Activated naive CD8-positive, alpha-beta T cell treated with anti-CD3 and anti-CD28 coated beads, Interleukin-2, amount 50 U/mL, for 24 hours (primary cell): Measurements from ENCODE around the gene INPP5F.
"Not testable (repeated sequence)": the region's sequence is repeated elsewhere in the genome, so short reads cannot be mapped to it uniquely, and the experiment has no call there.

ENCODE experiments used
- ATAC-seq: fragments of 150-1000 bp; cut with Tn5 transposase; one replicate; pipeline ENCODE4 v1.10.0; 2021
- DNase-seq: peaks from one replicate; pipeline ENCODE4 v3.0.0; 2021
- H3K27ac Mint-ChIP-seq: one replicate; pipeline ENCODE4 v1.8.0; 2021; ENCODE audit warnings: mild to moderate bottlenecking, mixed read lengths
- H3K27me3 Mint-ChIP-seq: one replicate; pipeline ENCODE4 v1.8.0; 2021; ENCODE audit warnings: mixed read lengths
- H3K36me3 Mint-ChIP-seq: one replicate; pipeline ENCODE4 v1.8.0; 2021; ENCODE audit warnings: low read depth, mixed read lengths
- H3K4me1 Mint-ChIP-seq: one replicate; pipeline ENCODE4 v1.8.0; 2021; ENCODE audit warnings: mixed read lengths
- H3K4me3 Mint-ChIP-seq: one replicate; pipeline ENCODE4 v1.8.0; 2021; ENCODE audit warnings: mild to moderate bottlenecking, moderate library complexity, mixed read lengths
- H3K9me3 Mint-ChIP-seq: one replicate; pipeline ENCODE4 v1.8.0; 2021; ENCODE audit warnings: mixed read lengths

INPP5F gene

GRCh38 chr10:119770928-119771327, 45.1 kb downstream of the INPP5F start:
- H3K9me3 Mint-ChIP-seq: no peaks in the 10 kb centered on the region
- ATAC-seq (no peak), DNase-seq (no peak)
- peaks cover 11% of the 10 kb centered on the region for H3K4me1 Mint-ChIP-seq
- no peak overlapping the region for H3K27ac Mint-ChIP-seq
- H3K27me3 Mint-ChIP-seq: no peaks in the 10 kb centered on the region
- H3K4me3 Mint-ChIP-seq: no peak overlapping the region
- H3K36me3 Mint-ChIP-seq: no peaks in the 10 kb centered on the region

- no peak for ATAC-seq
- Mint-ChIP-seq H3K4me1 (peaks cover 11% of the 10 kb centered on the region), H3K27ac (no peak overlapping the region), H3K36me3 (no peaks in the 10 kb centered on the region), H3K27me3 (no peaks in the 10 kb centered on the region), H3K4me3 (no peak overlapping the region), H3K9me3 (no peaks in the 10 kb centered on the region)
- DNase-seq: no peak
These were observed 46.5 kb downstream of the INPP5F start for GRCh38 chr10:119772334-119772733.

- not testable (repeated sequence) for ATAC-seq, H3K36me3 Mint-ChIP-seq, H3K27me3 Mint-ChIP-seq, DNase-seq, H3K4me3 Mint-ChIP-seq, H3K9me3 Mint-ChIP-seq, H3K27ac Mint-ChIP-seq
- peaks cover 11% of the 10 kb centered on the region for H3K4me1 Mint-ChIP-seq
These were observed 47.2 kb downstream of the INPP5F start for GRCh38 chr10:119773041-119773440.

- Mint-ChIP-seq H3K27ac (peak overlapping the region; percentile 8), H3K9me3 (no peaks in the 10 kb centered on the region), H3K4me1 (peaks cover 11% of the 10 kb centered on the region), H3K27me3 (no peaks in the 10 kb centered on the region), H3K36me3 (no peaks in the 10 kb centered on the region), H3K4me3 (no peak overlapping the region)
- no peak for DNase-seq
- ATAC-seq: peak; percentile 49
These were observed 49.7 kb downstream of the INPP5F start for GRCh38 chr10:119775529-119775928.

GRCh38 chr10:119776536-119776935, 50.7 kb downstream of the INPP5F start:
- Mint-ChIP-seq H3K27me3 (no peaks in the 10 kb centered on the region), H3K27ac (no peak overlapping the region), H3K4me3 (no peak overlapping the region), H3K9me3 (no peaks in the 10 kb centered on the region), H3K4me1 (peaks cover 11% of the 10 kb centered on the region), H3K36me3 (peaks cover 3% of the 10 kb centered on the region)
- DNase-seq (no peak), ATAC-seq (no peak)

GRCh38 chr10:119777686-119778085, 51.8 kb downstream of the INPP5F start:
- H3K27me3 Mint-ChIP-seq: no peaks in the 10 kb centered on the region
- DNase-seq (no peak), ATAC-seq (no peak)
- H3K4me3 Mint-ChIP-seq: no peak overlapping the region
- peaks cover 9% of the 10 kb centered on the region for H3K4me1 Mint-ChIP-seq
- H3K27ac Mint-ChIP-seq: no peak overlapping the region
- peaks cover 3% of the 10 kb centered on the region for H3K36me3 Mint-ChIP-seq
- H3K9me3 Mint-ChIP-seq: no peaks in the 10 kb centered on the region

GRCh38 chr10:119778776-119779445, 53.1 kb downstream of the INPP5F start:
- Mint-ChIP-seq H3K27me3 (no peaks in the 10 kb centered on the region), H3K36me3 (peaks cover 10% of the 10 kb centered on the region), H3K4me1 (peaks cover 20% of the 10 kb centered on the region), H3K9me3 (no peaks in the 10 kb centered on the region), H3K27ac (no peak overlapping the region), H3K4me3 (no peak overlapping the region)
- ATAC-seq (no peak), DNase-seq (no peak)

GRCh38 chr10:119780879-119781480, 55.1 kb downstream of the INPP5F start:
- Mint-ChIP-seq H3K27ac (no peak overlapping the region), H3K36me3 (peaks cover 13% of the 10 kb centered on the region), H3K27me3 (no peaks in the 10 kb centered on the region), H3K4me3 (no peak overlapping the region), H3K9me3 (no peaks in the 10 kb centered on the region), H3K4me1 (peaks cover 28% of the 10 kb centered on the region)
- ATAC-seq (no peak), DNase-seq (no peak)

GRCh38 chr10:119781498-119781897, 55.6 kb downstream of the INPP5F start:
- peaks cover 29% of the 10 kb centered on the region for H3K4me1 Mint-ChIP-seq

GRCh38 chr10:119782981-119783664, 57.3 kb downstream of the INPP5F start:
- Mint-ChIP-seq H3K36me3 (peaks cover 13% of the 10 kb centered on the region), H3K27ac (peak overlapping the region; percentile 20), H3K9me3 (no peaks in the 10 kb centered on the region), H3K4me3 (no peak overlapping the region), H3K27me3 (no peaks in the 10 kb centered on the region), H3K4me1 (peaks cover 29% of the 10 kb centered on the region)
- no peak for DNase-seq
- ATAC-seq: no peak

More at GRCh38 chr10:119781498-119781897, 55.6 kb downstream of the INPP5F start:
- Mint-ChIP-seq H3K4me3 (no peak overlapping the region), H3K36me3 (peaks cover 13% of the 10 kb centered on the region), H3K27ac (no peak overlapping the region), H3K9me3 (no peaks in the 10 kb centered on the region), H3K27me3 (no peaks in the 10 kb centered on the region)
- no peak for ATAC-seq
- no peak for DNase-seq

- no peak overlapping the region for H3K4me3 Mint-ChIP-seq
- peaks cover 29% of the 10 kb centered on the region for H3K4me1 Mint-ChIP-seq
- ATAC-seq (no peak), DNase-seq (no peak)
- H3K36me3 Mint-ChIP-seq: peaks cover 13% of the 10 kb centered on the region
- H3K27me3 Mint-ChIP-seq: no peaks in the 10 kb centered on the region
- peak overlapping the region; percentile 20 for H3K27ac Mint-ChIP-seq
- no peaks in the 10 kb centered on the region for H3K9me3 Mint-ChIP-seq
These were observed 57.8 kb downstream of the INPP5F start for GRCh38 chr10:119783665-119784027.

- ATAC-seq (peak; percentile 73), DNase-seq (no peak)
- Mint-ChIP-seq H3K36me3 (peaks cover 13% of the 10 kb centered on the region), H3K4me3 (peak overlapping the region; percentile 27), H3K9me3 (no peaks in the 10 kb centered on the region), H3K27me3 (no peaks in the 10 kb centered on the region), H3K27ac (peak overlapping the region; percentile 32), H3K4me1 (peaks cover 29% of the 10 kb centered on the region)
These were observed 58.7 kb downstream of the INPP5F start for GRCh38 chr10:119784340-119785067.

GRCh38 chr10:119786117-119786769, 60.4 kb downstream of the INPP5F start:
- ATAC-seq (no peak), DNase-seq (no peak)
- Mint-ChIP-seq H3K27me3 (no peaks in the 10 kb centered on the region), H3K27ac (no peak overlapping the region), H3K36me3 (peaks cover 10% of the 10 kb centered on the region), H3K9me3 (no peaks in the 10 kb centered on the region), H3K4me3 (no peak overlapping the region), H3K4me1 (peaks cover 29% of the 10 kb centered on the region)

GRCh38 chr10:119795101-119795500, 69.3 kb downstream of the INPP5F start:
- H3K27me3 Mint-ChIP-seq, ATAC-seq, DNase-seq, H3K9me3 Mint-ChIP-seq, H3K4me3 Mint-ChIP-seq, H3K27ac Mint-ChIP-seq, H3K4me1 Mint-ChIP-seq: not testable (repeated sequence)
- H3K36me3 Mint-ChIP-seq: peaks cover 25% of the 10 kb centered on the region
